Peyer's patch (tissue), 4 donors: ENCODE data around the gene TBCK.

ENCODE experiments used
- POLR2A ChIP-seq, 2 donors: fragments of 450-650 bp; IDR thresholded peaks; one replicate each; pipeline ENCODE4 v1.5.1; 2017; ENCODE audit warnings: antibody characterized with exemption in 2 of 2, mild to moderate bottlenecking in 2 of 2, moderate library complexity in 2 of 2
- TF ChIP-seq, protein P1 (sequence below), 6 experiments: fragments of 450-650 bp in 4 of 6; fragments of 200-600 bp in 2 of 6; sonication (generic) in 1 of 6; IDR thresholded peaks; one replicate each; pipeline ENCODE4 v1.5.1; 2017 to 2019; ENCODE audit warnings: antibody characterized with exemption in 6 of 6, mild to moderate bottlenecking in 3 of 6, moderate library complexity in 1 of 6

DNA sequence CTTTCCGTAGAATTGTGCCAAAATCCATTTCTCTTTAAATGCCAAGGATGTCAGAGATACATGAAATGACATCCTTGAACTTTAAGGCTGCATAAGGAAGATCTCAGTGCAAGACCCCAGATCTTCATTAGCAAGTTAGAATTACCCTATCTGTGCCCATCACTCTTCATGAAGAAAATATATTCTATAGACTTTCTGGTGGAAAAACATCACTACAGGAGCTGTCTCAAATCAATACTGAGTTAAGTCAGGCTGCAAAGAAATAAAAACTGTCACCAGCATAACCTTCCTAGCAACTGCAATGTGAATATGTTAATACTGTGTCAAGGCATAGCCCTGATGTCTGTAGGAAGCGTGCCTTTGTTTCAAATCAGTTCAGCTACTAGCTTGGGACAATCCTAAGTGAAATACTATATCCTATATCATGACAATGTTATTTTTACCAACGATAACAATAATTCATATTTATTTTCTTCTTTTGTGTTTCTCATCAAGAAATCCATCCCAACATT, 173.3 kb downstream of the TBCK start:
- TF ChIP-seq, protein P1, sequence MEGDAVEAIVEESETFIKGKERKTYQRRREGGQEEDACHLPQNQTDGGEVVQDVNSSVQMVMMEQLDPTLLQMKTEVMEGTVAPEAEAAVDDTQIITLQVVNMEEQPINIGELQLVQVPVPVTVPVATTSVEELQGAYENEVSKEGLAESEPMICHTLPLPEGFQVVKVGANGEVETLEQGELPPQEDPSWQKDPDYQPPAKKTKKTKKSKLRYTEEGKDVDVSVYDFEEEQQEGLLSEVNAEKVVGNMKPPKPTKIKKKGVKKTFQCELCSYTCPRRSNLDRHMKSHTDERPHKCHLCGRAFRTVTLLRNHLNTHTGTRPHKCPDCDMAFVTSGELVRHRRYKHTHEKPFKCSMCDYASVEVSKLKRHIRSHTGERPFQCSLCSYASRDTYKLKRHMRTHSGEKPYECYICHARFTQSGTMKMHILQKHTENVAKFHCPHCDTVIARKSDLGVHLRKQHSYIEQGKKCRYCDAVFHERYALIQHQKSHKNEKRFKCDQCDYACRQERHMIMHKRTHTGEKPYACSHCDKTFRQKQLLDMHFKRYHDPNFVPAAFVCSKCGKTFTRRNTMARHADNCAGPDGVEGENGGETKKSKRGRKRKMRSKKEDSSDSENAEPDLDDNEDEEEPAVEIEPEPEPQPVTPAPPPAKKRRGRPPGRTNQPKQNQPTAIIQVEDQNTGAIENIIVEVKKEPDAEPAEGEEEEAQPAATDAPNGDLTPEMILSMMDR (IDR thresholded peaks at IDR 0.05) = no peak
- no peak for TF ChIP-seq POLR2A (IDR thresholded peaks at IDR 0.05)
